Stimulated activated effector memory CD8-positive, alpha-beta T cell treated with anti-CD3 and anti-CD28 coated beads, Interleukin-12 subunit alpha, Interleukin-12 subunit beta, amount 100 ng/mL, for 72 hours (primary cell): ENCODE results near the gene WWP2.
"Not testable (repeated sequence)": the region's sequence is repeated elsewhere in the genome, so short reads cannot be mapped to it uniquely, and the experiment has no call there.

Experiments
- ATAC-seq: fragments of 150-1000 bp; cut with Tn5 transposase; 2 replicates; pipeline ENCODE4 v1.10.0; 2021
- DNase-seq, 2 donors: peaks; one replicate each; pipeline ENCODE4 v3.0.0; 2021 to 2022; ENCODE audit warnings: low spot score in 2 of 2
- H3K27ac Mint-ChIP-seq: one replicate; pipeline ENCODE4 v1.8.0; 2022; ENCODE audit warnings: mild to moderate bottlenecking, mixed read lengths
- H3K36me3 Mint-ChIP-seq: one replicate; pipeline ENCODE4 v1.8.0; 2022; ENCODE audit warnings: mild to moderate bottlenecking, mixed read lengths
- H3K4me1 Mint-ChIP-seq: one replicate; pipeline ENCODE4 v1.8.0; 2022; ENCODE audit warnings: mixed read lengths
- H3K4me3 Mint-ChIP-seq: one replicate; pipeline ENCODE4 v1.8.0; 2022; ENCODE audit warnings: mild to moderate bottlenecking, mixed read lengths
- H3K9me3 Mint-ChIP-seq: one replicate; pipeline ENCODE4 v1.8.0; 2022; ENCODE audit warnings: mixed read lengths

The WWP2 gene

DNA sequence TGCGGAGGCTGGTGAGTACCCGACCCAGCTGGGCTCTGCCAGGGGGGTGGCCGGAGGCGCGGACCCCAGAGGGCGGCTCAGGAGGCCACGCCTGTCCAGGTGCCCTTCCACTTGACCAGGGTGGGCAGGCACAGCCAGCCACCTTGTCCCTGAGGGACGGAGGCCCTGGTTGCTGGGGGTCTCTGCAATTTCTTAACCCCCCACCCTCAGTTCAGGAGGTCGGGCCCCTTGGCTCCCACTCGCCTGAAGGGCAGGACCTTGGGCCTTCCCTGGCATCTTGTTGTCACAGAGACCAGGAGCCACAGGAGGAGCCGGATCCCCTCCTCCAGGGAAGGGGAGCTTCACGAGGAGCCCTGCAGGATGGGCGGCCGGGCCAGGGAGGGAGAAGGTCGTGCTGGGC, 190.0 kb downstream of the WWP2 start:
- DNase-seq, H3K4me3 Mint-ChIP-seq, H3K36me3 Mint-ChIP-seq, H3K27ac Mint-ChIP-seq, H3K9me3 Mint-ChIP-seq, H3K4me1 Mint-ChIP-seq: not testable (repeated sequence)
- peak; percentile 34 for ATAC-seq

DNA sequence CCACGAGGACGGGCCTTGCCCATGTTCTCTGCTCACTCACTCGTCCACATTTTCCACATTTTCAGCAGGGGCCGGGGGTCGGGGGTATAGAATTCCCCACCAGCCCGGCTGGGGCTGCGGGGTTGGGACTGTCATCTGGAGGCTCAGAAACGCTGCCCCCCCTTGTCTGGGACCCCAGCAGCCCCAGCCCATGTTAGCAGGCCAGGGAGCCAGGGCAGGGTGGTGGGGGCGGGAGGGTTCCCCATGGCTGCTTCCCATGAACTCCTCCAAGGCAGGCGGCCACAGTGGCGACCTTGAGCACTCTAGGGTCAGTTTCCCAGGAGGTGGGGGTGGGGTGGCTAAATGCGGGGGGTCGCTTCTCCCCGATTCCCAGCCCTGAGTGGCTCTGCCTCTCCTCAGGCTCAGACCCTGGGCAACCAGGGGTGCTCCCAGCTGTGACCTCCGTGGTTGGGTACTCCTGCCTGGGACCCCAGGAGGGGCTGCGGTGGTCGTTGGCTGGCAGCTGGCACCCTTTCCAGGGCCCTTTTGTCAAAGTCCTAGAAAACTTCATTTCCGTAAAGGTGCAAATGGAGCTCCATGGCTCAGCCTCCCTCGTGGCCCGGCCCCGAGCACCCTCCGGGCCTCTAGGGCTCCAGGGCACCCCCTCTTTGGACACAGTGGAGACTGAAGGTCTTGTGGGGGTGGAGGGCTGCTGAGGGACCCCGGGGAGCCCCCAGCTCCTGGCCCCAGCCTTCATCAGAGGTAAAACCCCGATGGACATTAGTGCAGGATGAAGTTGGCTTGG, 190.6 kb downstream of the WWP2 start:
- DNase-seq, ATAC-seq, H3K4me3 Mint-ChIP-seq, H3K27ac Mint-ChIP-seq, H3K9me3 Mint-ChIP-seq, H3K36me3 Mint-ChIP-seq, H3K4me1 Mint-ChIP-seq: not testable (repeated sequence)

DNA sequence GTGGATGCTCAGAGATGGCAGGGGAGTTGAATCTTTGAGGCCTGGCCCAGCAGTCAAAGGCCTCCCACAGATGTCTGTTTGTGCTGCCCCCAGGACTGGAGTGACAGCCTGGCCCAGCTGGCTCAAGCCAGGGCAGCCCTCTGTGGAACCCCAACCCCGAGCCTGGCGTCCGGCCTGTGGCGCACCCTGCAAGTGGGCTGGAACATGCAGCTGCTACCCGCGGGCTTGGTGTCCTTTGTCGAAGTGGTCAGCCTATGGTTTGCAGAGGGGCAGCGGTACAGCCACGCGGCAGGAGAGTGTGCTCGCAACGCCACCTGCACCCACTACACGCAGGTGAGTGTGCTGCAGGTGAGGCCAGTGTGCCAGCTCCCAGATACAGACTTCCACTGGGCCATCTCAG, 192.1 kb downstream of the WWP2 start:
- not testable (repeated sequence) for H3K9me3 Mint-ChIP-seq, DNase-seq, H3K4me1 Mint-ChIP-seq, H3K4me3 Mint-ChIP-seq, H3K36me3 Mint-ChIP-seq, H3K27ac Mint-ChIP-seq, ATAC-seq

DNA sequence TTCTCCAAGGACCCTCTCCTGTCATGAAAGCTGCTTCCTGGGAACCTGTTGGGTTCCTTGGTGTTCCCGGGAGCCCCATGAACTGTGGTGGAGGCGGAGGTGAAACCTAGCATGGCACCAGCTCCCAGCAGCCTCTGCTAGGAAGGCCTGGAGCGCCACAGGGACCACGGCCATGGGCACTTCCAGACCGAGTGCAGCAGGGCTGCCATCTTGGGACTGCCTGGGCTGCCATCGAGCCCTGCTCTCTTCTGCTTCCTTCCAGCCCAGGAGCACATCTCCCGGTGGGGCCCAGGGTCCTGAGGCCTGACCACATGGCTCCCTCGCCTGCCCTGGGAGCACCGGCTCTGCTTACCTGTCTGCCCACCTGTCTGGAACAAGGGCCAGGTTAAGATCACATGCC, 201.2 kb downstream of the WWP2 start:
- not testable (repeated sequence) for H3K4me3 Mint-ChIP-seq, H3K4me1 Mint-ChIP-seq, H3K36me3 Mint-ChIP-seq, DNase-seq, ATAC-seq, H3K27ac Mint-ChIP-seq, H3K9me3 Mint-ChIP-seq

DNA sequence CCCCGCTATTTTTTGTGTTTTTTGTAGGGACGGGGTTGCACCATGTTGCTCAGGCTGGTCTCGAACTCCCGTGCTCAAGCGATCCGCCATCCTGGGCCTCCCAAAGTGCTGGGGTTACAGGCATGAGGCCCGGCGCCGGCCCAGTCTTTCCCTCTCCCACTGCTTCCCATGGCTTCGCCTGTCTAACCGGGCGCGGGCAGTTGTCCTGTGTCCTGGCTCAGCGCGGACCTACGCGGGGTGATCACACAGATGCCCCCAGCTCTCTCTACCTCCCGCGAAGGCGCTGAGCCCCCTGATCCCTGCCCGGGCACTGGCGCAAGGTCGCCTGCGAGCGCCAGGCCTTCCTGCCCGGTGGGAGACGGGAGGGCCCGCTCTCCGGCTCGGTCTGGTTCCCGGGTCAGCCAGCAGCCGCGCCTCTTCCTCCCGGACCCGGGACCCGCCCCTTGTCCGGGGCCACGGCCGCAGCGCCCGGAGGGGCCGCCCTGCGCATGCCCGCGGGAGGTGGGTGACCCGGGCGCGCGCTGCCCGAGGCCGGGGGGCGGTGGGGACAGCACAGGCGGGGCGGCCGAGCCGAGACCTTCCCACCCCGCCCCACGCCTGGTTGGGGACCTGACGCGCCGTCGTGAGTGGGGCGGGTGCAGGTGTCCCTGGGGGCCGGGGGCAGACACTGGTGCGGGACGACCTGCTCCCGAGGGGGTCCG, 203.0 kb downstream of the WWP2 start:
- H3K27ac Mint-ChIP-seq, H3K4me1 Mint-ChIP-seq, DNase-seq, H3K9me3 Mint-ChIP-seq, H3K36me3 Mint-ChIP-seq, H3K4me3 Mint-ChIP-seq: not testable (repeated sequence)
- peak; percentile 9 for ATAC-seq

DNA sequence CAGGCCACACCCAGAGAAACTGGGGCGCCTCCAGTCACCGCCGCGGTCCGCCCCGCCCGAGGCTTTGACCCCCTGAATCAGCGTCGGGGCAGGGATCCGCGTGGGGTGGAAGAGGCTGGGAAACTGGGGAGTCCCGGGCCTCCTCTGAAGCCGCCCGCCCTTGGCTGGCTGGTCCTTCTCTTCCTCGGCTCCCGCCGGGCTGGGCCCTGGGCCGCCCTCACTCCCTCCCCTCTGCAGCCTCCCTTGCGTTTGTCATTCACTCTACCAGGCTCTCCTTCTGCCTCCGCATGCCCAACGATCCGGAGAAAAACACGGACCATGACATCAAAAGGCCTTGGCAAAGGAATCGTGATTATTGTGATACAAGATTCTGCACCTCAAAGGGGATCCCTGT, 203.5 kb downstream of the WWP2 start:
- not testable (repeated sequence) for H3K4me1 Mint-ChIP-seq, ATAC-seq, H3K4me3 Mint-ChIP-seq, H3K9me3 Mint-ChIP-seq, H3K27ac Mint-ChIP-seq, DNase-seq, H3K36me3 Mint-ChIP-seq

DNA sequence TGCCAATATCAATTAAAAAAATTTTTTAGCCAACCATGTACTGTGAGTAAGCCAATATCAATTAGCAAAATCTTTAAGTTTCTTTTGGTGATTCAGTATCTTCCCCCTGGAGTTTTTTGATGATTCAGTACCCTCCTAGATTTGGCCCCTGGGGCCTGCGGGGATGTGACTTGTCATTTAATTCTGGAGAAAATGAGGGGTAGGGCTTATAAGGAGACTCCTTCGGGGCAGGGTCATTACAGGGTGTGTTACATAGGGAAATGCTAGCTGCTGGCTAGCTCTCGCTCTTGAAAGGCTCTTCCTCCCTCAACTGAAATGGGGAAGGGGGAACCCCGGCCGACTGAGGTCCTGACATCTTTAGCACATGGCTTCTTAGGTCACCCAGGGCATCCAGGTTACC, 205.6 kb downstream of the WWP2 start:
- H3K4me1 Mint-ChIP-seq, DNase-seq, ATAC-seq, H3K36me3 Mint-ChIP-seq, H3K27ac Mint-ChIP-seq, H3K9me3 Mint-ChIP-seq, H3K4me3 Mint-ChIP-seq: not testable (repeated sequence)

DNA sequence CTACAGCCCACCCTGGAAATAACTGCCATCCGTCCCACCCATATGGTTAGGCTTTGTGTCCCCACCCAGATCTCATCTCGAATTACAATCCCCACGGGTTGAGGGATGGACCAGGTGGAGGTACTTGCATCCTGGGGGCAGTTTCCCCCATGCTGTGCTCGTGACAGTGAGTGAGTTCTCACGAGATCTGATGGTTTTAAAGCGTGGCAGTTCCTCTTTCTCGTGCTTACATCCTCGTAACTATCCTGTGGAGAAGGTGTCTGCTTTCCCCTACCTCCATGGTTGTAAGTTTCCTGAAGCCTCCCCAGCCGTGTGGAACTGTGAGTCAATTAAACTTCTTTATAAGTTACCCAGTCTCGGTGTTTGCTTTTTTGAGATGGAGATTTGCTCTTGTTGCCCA, 206.0 kb downstream of the WWP2 start:
- DNase-seq, H3K36me3 Mint-ChIP-seq, H3K4me1 Mint-ChIP-seq, H3K4me3 Mint-ChIP-seq, H3K9me3 Mint-ChIP-seq, H3K27ac Mint-ChIP-seq, ATAC-seq: not testable (repeated sequence)

DNA sequence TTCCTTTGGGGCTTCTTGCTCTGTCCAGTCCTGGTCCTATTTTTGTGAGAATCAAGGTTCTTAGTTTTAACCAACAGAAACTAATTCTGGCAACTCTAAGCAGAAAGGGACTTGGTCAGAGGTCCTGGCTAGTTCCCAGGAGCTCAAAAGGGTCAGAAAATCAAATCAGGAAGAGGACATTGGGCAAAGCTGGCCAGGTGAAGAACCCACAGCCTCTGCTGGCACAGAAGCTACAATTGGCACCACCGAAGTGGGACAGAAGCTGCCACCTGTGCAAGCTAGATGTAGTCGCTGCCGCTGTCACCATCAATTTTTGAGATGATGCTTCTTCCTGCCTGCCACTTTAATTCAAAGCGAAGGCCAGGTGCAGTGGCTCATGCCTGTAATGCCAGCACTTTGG, 207.5 kb downstream of the WWP2 start:
- not testable (repeated sequence) for H3K36me3 Mint-ChIP-seq, H3K9me3 Mint-ChIP-seq, DNase-seq, H3K4me3 Mint-ChIP-seq, H3K27ac Mint-ChIP-seq, H3K4me1 Mint-ChIP-seq, ATAC-seq

DNA sequence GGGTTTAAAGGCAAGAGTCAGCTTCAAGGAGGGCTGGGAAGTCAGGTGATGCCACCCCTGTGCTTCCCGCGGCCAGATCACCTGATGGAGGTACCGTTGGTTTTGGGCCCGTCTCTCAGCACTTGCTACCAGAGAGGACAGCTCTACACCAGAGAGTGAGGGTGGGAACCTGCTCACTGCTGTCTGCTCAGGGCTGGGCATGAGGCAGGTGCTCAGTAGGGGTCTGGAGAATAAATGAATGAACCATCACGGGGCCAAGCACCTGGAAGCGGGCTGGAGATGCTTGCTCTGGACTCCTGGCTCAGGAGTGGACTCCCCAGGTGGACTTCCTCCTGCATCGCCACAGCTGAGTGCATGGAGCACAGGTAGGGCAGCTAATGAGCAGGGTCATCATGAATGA, 210.0 kb downstream of the WWP2 start:
- ATAC-seq, H3K27ac Mint-ChIP-seq, DNase-seq, H3K4me3 Mint-ChIP-seq, H3K36me3 Mint-ChIP-seq, H3K4me1 Mint-ChIP-seq, H3K9me3 Mint-ChIP-seq: not testable (repeated sequence)

DNA sequence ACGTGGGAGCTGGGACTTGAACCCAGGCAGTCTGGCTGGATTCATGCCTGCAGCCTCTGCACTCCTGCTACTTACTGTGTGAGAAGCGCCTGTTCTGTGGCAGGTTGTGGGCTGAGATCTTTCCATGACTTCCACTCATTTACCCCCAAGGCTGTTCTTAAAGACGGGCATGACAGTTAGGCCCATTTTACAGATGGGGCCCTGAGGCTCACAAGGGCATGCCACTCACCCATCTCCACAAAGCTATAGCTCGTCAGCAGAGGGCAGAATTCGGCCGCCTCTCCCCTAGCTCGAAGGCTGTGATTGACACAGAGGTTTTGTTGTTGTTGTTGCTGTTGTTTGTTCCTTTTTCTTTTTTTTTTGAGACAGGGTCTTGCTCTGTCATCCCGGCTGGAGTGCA, 210.8 kb downstream of the WWP2 start:
- H3K36me3 Mint-ChIP-seq, H3K9me3 Mint-ChIP-seq, H3K4me1 Mint-ChIP-seq, H3K27ac Mint-ChIP-seq, DNase-seq, H3K4me3 Mint-ChIP-seq, ATAC-seq: not testable (repeated sequence)

DNA sequence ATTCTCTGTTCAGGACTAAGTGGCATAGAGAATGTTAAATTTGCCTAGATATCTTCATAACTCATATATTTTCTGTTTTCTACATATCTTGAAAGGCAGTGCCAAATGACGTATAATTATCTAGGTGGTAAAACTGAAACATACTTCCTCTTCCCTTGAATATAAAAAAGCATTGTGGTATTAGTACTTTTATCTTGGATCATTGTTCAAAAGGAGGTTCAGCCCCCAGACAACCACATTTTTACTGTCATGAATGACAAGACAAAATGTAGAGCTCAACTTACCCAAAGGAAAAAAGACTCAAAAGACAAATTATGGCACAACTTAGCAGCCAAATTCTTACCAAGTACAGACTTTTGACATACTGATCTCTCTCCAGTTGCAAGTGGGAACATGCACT, 223.1 kb downstream of the WWP2 start:
- not testable (repeated sequence) for H3K4me1 Mint-ChIP-seq, H3K9me3 Mint-ChIP-seq, H3K27ac Mint-ChIP-seq, ATAC-seq, DNase-seq, H3K4me3 Mint-ChIP-seq
- H3K36me3 Mint-ChIP-seq, result peaks cover 32% of the 10 kb centered on the region
